ENCODE measurements around the gene AP5Z1. TPM values are rescaled to one million over a fixed set of nuclear protein-coding genes. Genes with fewer than 3 reads are reported as not detected.

AP5Z1 gene
- polyA plus RNA-seq, 2 of the 4 experiments (the other 2 are of a cell fraction), result 6.8 to 21.8 TPM

DNA sequence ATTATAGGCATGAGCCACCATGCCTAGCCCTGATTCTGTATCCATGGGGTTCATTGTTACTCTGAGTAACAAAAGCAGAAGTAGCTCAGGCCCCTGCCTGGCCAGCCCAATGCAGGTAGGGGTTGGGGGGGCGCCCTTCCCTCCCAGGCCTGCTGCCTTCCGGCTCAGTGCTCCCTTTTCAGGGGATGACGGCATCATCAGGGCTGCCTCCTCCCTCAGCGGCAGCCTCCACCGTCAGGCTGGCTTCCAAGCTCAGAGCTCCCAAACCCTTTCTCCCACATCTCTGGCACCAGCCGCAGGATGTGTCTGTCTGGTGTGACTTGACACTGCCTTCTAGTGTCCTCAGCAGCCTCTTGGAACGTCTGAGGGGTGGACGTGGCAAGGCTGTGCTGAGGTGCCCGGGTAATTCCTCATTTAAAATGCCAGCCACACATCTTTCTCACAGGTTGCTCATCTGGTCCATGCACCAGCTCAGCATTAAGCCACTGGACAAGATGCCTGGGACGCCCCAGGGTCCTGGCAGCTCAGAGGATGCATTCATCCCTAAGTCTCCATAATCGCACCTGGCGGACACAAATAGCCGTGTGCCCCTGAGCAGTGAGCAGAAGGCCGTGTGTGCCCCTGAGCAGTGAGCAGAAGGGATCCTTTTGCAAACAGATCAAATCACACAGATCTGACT, 48.2 kb downstream of the AP5Z1 start:
- Histone ChIP-seq H3K4me1 (no peaks in the 10 kb centered on the region), H3K9me3 (no peaks in the 10 kb centered on the region), H3K4me2 (no peak overlapping the region), H3K4me3 (no peak overlapping the region), H3K27ac (no peak overlapping the region)
- CTCF ChIA-PET, result interaction anchor here (1.2 to 2.0 kb wide), 3 partner anchors 23 to 351 kb away, joined by 3 to 6 read pairs (median 3); no protein-coding TSS in a partner anchor
- FAIRE-seq, result no peak
- DNase-seq (ENCODE audit: low read depth in 1 of 2, low spot score in 1 of 2), result no peak
- WGBS (ENCODE audit: missing lambda C conversion rate), result 62% methylated on average over 10 of the region's 14 CpGs
- POLR2A ChIA-PET, result no interaction called here
- ATAC-seq, result no peak; a peak in 1 of 6 replicates
- TF ChIP-seq TP53 (CRISPR knock-in tag; IDR thresholded peaks at IDR 0.05), result no peak
- no peak for TF ChIP-seq RNF2 (IDR thresholded peaks at IDR 0.05; ENCODE audit: borderline replicate concordance, low read depth)

- ChIA-PET CTCF (interaction anchor here (1.0 to 2.0 kb wide), 3 partner anchors 8 to 26 kb away, joined by 3 to 4 read pairs (median 3); no protein-coding TSS in a partner anchor), POLR2A (no interaction called here)
- WGBS (ENCODE audit: missing lambda C conversion rate), result 69% methylated on average over 16 of the region's 20 CpGs
- FAIRE-seq (no peak), ATAC-seq (no peak; a peak in 1 of 6 replicates), DNase-seq (ENCODE audit: low read depth in 1 of 2, low spot score in 1 of 2) (no peak)
- TF ChIP-seq PHF8 (IDR thresholded peaks at IDR 0.05; ENCODE audit: borderline replicate concordance, low read depth) (no peak), EHF (CRISPR knock-in tag; IDR thresholded peaks at IDR 0.05) (no peak), CBX2 (IDR thresholded peaks at IDR 0.05; ENCODE audit: borderline replicate concordance, low read depth) (no peak)
- no peak overlapping the region for H3K4me2 ChIP-seq
- no peak overlapping the region for H3K4me3 ChIP-seq
- H3K27ac ChIP-seq, result no peak overlapping the region
- H3K4me1 ChIP-seq, result no peaks in the 10 kb centered on the region
- H3K9me3 ChIP-seq, result no peaks in the 10 kb centered on the region
These were observed 48.8 kb downstream of the AP5Z1 start for GRCh38 chr7:4824120-4824775.

DNA sequence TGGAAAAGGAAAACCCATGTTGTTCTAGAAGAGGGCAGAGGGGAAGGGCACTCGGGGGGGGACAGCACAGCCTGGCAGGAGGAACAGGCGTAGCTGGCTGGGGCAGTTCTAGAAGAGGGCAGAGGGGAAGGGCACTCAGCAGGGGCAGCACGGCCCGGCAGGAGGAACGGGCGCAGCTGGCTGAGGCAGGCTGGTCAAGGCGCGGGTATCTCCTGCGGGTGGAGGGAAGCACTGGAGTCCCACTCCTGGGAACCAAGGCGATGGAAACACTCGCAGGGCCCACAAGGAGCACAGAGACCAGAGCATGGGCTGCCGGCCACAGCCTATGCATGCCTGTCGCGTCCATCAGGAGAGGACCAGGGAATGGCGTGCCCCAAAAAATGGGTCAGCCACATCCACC, 49.7 kb downstream of the AP5Z1 start:
- no peaks in the 10 kb centered on the region for H3K9me3 ChIP-seq
- ChIA-PET POLR2A (no interaction called here), CTCF (interaction anchor here (1.0 to 2.0 kb wide), 2 partner anchors 9 to 27 kb away, joined by 3 to 4 read pairs; no protein-coding TSS in a partner anchor)
- no peak for FAIRE-seq
- H3K4me1 ChIP-seq, result no peaks in the 10 kb centered on the region
- no peak for TF ChIP-seq JUNB (IDR thresholded peaks at IDR 0.05)
- TF ChIP-seq, protein P1, sequence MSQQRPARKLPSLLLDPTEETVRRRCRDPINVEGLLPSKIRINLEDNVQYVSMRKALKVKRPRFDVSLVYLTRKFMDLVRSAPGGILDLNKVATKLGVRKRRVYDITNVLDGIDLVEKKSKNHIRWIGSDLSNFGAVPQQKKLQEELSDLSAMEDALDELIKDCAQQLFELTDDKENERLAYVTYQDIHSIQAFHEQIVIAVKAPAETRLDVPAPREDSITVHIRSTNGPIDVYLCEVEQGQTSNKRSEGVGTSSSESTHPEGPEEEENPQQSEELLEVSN (IDR thresholded peaks at IDR 0.05; ENCODE audit: borderline replicate concordance, low read depth), result no peak
- no peak for TF ChIP-seq RCOR1 (IDR thresholded peaks at IDR 0.05; ENCODE audit: low read depth, low read length)
- no peak for TF ChIP-seq CTCF (IDR thresholded peaks at IDR 0.05)
- TF ChIP-seq FOXS1 (CRISPR knock-in tag; IDR thresholded peaks at IDR 0.05), result no peak
- H3K4me3 ChIP-seq, result no peak overlapping the region
- WGBS (ENCODE audit: missing lambda C conversion rate), result 85% methylated on average over 15 of the region's 15 CpGs
- ATAC-seq, result no peak
- DNase-seq (ENCODE audit: low read depth in 1 of 2, low spot score in 1 of 2), result no peak
- H3K27ac ChIP-seq, result no peak overlapping the region
- H3K4me2 ChIP-seq, result no peak overlapping the region

DNA sequence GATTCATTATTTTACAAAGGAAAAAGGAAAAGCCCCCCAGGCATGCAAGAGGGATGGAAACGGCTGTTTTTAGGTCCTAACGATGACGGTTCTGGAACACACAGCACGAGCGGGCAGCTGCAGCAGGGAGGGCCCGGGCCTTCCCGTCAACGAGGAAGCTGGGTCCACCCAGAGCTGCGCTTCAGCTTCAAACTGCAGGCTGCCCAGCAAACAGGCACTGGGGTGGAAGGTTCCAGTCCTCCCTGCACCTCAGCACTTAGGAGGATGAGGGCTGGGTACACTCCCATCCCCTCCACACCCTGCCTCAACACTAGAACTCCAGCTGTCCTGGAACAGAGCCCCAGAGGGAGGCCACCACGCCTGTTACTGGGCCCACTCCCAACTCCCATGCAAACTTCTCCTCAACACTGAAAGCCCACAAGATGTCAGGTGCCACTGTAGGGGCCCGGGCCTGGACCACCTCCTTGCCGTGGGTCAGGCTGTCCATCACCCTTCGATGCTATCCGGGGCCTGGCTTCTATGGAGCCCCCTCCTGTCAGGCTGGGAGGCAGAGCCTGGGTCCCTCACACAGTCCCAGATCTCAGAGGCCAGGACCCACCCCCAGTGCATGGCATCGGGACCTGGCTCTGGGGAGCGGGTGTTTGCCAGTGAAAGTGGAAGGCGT, 53.4 kb downstream of the AP5Z1 start:
- Histone ChIP-seq H3K4me2 (no peak overlapping the region), H3K4me3 (no peak overlapping the region), H3K9me3 (no peaks in the 10 kb centered on the region), H3K4me1 (no peaks in the 10 kb centered on the region), H3K27ac (no peak overlapping the region)
- DNase-seq (ENCODE audit: low read depth in 1 of 2, low spot score in 1 of 2) (no peak), FAIRE-seq (no peak), ATAC-seq (no peak)
- CTCF ChIA-PET, result interaction anchor here (0.8 kb wide), 1 partner anchor 12 kb away, joined by 3 read pairs; no protein-coding TSS in a partner anchor
- POLR2A ChIA-PET, result no interaction called here
- WGBS (ENCODE audit: missing lambda C conversion rate), result 81% methylated on average over 16 of the region's 17 CpGs
- no peak for TF ChIP-seq EP300 (IDR thresholded peaks at IDR 0.05)
- no peak for TF ChIP-seq CHD4 (IDR thresholded peaks at IDR 0.05; ENCODE audit: borderline replicate concordance)
- TF ChIP-seq PHF8 (IDR thresholded peaks at IDR 0.05; ENCODE audit: borderline replicate concordance, low read depth), result no peak
- TF ChIP-seq, protein P2, sequence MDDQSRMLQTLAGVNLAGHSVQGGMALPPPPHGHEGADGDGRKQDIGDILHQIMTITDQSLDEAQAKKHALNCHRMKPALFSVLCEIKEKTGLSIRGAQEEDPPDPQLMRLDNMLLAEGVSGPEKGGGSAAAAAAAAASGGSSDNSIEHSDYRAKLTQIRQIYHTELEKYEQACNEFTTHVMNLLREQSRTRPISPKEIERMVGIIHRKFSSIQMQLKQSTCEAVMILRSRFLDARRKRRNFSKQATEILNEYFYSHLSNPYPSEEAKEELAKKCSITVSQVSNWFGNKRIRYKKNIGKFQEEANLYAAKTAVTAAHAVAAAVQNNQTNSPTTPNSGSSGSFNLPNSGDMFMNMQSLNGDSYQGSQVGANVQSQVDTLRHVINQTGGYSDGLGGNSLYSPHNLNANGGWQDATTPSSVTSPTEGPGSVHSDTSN (IDR thresholded peaks at IDR 0.05), result no peak
- no peak for TF ChIP-seq CHD2 (IDR thresholded peaks at IDR 0.05; ENCODE audit: low read length, partially characterized antibody)
- no peak for TF ChIP-seq HEYL (CRISPR knock-in tag; IDR thresholded peaks at IDR 0.05)
- TF ChIP-seq FOSL2 (IDR thresholded peaks at IDR 0.05), result no peak
- no peak for TF ChIP-seq FOSL2 (CRISPR knock-in tag; IDR thresholded peaks at IDR 0.05)
- TF ChIP-seq HDAC2 (IDR thresholded peaks at IDR 0.05), result no peak
- no peak for TF ChIP-seq TFCP2L1 (CRISPR knock-in tag; IDR thresholded peaks at IDR 0.05)
- TF ChIP-seq BCL3 (IDR thresholded peaks at IDR 0.05), result no peak
- TF ChIP-seq POLR2A (IDR thresholded peaks at IDR 0.05; ENCODE audit: low read length), result no peak
- TF ChIP-seq, protein P1 (IDR thresholded peaks at IDR 0.05; ENCODE audit: borderline replicate concordance, low read depth), result no peak
- TF ChIP-seq MAFK (IDR thresholded peaks at IDR 0.05; ENCODE audit: partially characterized antibody), result no peak
- TF ChIP-seq JUNB (IDR thresholded peaks at IDR 0.05), result no peak
- no peak for TF ChIP-seq ZNF302 (CRISPR knock-in tag; IDR thresholded peaks at IDR 0.05)
- TF ChIP-seq KDM5A (IDR thresholded peaks at IDR 0.05), result no peak
